Activated T-helper 1 cell treated with anti-CD3 and anti-CD28 coated beads, Interleukin-12 subunit alpha, Interleukin-12 subunit beta, Interleukin-2, Interleukin-4 antibody, amounts not matched to agents 30 ng/mL and 10 ng/mL and 1 ng/mL, durations not matched to agents 14 hours and 24 hours and 36 hours (primary cell): ENCODE measurements around the gene HHATL. TPM values are rescaled to one million over a fixed set of nuclear protein-coding genes. Genes with fewer than 3 reads are reported as not detected.

ENCODE experiments used
- DNase-seq: peaks from one replicate; pipeline ENCODE4 v3.0.0; 2021; ENCODE audit warnings: low spot score
- H3K27ac Mint-ChIP-seq: one replicate; pipeline ENCODE4 v1.8.0; 2021; ENCODE audit warnings: mild to moderate bottlenecking, mixed read lengths
- H3K27me3 Mint-ChIP-seq: one replicate; pipeline ENCODE4 v1.8.0; 2022; ENCODE audit warnings: mild to moderate bottlenecking, moderate library complexity, mixed read lengths; ENCODE audit not compliant: insufficient read depth
- H3K36me3 Mint-ChIP-seq: one replicate; pipeline ENCODE4 v1.8.0; 2021; ENCODE audit warnings: low read depth, mixed read lengths
- H3K4me1 Mint-ChIP-seq: one replicate; pipeline ENCODE4 v1.8.0; 2021; ENCODE audit warnings: low read depth, mixed read lengths
- H3K4me3 Mint-ChIP-seq: one replicate; pipeline ENCODE4 v1.8.0; 2021; ENCODE audit warnings: mild to moderate bottlenecking, moderate library complexity, mixed read lengths
- H3K9me3 Mint-ChIP-seq: one replicate; pipeline ENCODE4 v1.8.0; 2021; ENCODE audit warnings: mixed read lengths
- intact Hi-C: fragments of 100-400 bp; cut with micrococcal nuclease; formaldehyde crosslinking; loops from one replicate; pipeline ENCODE4 v1.15.1; 2024
- total RNA-seq: library from RNA; stranded (reverse); gene quantifications from 2 replicates; pipeline ENCODE4 v1.2.3, GENCODE V29; 2022

The HHATL gene
- total RNA-seq, 1 donor from 2014 or later, result not detected

DNA sequence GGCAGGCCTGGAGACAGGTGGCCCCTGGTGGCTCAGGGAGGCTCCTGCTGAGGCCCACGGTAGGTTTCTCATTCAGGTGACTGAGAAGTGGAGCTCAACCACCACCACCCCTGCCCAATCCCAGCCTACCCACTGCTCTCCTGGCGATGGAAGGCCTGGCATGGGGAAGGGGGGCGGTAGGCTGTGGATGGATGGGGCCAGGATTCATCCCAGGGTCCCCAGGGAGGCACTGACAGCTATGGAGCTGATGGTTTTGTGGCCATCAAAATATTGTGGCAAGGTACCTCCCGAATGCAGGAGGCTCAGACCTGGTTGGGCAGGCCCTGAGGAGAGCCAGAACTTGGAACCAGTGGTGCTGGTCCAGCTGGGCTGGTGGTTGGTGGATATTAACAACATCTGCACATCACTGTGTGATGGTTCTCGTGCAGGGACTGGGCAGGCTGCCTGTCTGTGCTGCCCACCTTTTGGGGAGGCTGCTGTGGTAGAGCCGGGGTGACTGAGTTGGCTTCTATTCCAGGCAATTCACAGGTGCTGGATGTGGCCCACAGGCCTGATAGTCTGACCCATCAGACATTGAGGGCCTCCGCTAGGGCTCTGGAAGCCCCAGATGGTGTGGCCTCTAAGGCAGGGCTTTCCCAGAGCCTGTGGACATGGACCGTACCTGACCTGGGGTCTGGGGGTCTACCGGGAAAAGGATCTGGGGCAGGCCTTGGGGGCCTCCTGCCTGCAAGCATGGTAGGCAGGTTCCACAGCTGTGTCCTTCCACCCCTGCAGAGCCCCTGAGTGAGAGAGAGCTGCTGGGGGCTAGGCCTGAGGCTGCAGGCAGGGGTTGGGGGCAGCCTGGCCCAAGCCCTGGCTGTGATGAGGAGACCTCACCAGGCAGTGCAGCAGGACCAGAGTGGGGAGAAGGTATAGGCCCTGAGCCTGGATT lies 45.7 kb downstream of the HHATL start:
- Mint-ChIP-seq H3K27ac (no peak overlapping the region), H3K27me3 (peaks cover 6% of the 10 kb centered on the region), H3K4me3 (no peak overlapping the region), H3K4me1 (peaks cover 19% of the 10 kb centered on the region), H3K9me3 (no peaks in the 10 kb centered on the region), H3K36me3 (peaks cover 2% of the 10 kb centered on the region)
- intact Hi-C loops, result no loop called here
- DNase-seq, result no peak

DNA sequence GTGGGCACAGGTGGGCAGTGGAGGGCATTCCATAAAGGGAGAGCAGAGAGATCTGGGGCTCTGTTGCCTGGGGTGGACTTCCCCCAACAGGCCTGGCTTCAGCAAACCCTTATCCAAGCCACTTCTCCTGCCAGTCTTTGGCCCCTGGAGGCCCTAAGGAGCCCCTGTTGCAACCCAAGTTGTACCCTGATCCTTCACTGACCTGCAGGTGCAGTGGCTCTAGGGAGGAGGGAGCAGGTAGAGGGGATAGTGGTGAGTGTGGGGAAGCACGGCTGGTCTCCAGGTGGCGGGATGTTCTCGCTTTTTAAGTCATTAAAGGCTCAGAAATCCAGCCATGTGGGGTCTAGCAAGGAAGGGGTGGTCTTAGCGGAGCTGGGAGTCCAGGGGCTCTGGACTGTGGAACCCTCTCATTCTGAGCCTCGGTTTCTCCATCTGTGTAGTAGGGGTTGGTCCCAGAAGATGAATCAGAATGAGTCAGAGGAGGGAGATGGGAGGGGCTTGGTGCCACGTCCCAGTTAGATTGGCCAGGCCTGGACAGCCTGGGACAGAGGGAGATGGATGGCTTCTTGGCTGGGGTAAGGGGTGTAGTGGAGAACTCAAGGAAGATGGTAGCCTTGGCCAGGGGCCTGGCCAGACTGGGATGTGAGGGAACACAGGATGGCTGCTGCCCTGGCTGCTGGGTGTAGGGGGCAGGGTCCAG lies 46.5 kb downstream of the HHATL start:
- no peak overlapping the region for H3K4me3 Mint-ChIP-seq
- intact Hi-C loops, result no loop called here
- H3K27me3 Mint-ChIP-seq, result peaks cover 6% of the 10 kb centered on the region
- peaks cover 4% of the 10 kb centered on the region for H3K36me3 Mint-ChIP-seq
- no peak for DNase-seq
- H3K4me1 Mint-ChIP-seq, result peaks cover 23% of the 10 kb centered on the region
- no peak overlapping the region for H3K27ac Mint-ChIP-seq
- H3K9me3 Mint-ChIP-seq, result no peaks in the 10 kb centered on the region

DNA sequence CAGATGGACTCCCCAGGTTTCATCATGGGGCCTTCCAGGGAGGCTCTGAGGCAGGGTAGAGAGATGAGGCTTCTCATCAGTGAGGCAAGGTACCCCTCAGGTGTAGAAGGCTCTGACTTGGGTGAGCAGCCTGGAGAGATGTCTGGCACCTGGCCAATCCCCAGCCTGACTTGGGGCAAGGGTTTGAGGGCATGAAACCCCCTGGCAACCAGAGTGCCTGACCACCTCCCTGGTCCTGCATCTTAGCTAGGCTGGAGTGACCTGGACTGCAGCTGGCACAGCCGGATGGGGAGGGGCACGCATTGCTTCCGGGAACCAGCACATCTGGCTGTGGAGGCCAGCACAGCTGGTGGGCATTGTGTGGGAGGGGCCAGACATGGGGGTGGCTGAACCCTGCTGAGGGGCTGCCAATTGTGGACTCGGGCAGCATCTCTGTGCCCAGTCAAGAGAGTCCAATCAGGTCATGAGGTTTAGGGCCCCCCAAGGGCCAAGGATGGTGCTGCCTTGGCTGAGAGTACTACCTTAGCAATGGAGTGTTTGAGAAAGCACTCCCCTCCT lies 47.2 kb downstream of the HHATL start:
- H3K36me3 Mint-ChIP-seq, result peaks cover 4% of the 10 kb centered on the region
- no peak for DNase-seq
- no peak overlapping the region for H3K27ac Mint-ChIP-seq
- H3K27me3 Mint-ChIP-seq, result peaks cover 6% of the 10 kb centered on the region
- no peaks in the 10 kb centered on the region for H3K9me3 Mint-ChIP-seq
- peaks cover 23% of the 10 kb centered on the region for H3K4me1 Mint-ChIP-seq
- peak overlapping the region; percentile 39 for H3K4me3 Mint-ChIP-seq
- intact Hi-C loops, result no loop called here

DNA sequence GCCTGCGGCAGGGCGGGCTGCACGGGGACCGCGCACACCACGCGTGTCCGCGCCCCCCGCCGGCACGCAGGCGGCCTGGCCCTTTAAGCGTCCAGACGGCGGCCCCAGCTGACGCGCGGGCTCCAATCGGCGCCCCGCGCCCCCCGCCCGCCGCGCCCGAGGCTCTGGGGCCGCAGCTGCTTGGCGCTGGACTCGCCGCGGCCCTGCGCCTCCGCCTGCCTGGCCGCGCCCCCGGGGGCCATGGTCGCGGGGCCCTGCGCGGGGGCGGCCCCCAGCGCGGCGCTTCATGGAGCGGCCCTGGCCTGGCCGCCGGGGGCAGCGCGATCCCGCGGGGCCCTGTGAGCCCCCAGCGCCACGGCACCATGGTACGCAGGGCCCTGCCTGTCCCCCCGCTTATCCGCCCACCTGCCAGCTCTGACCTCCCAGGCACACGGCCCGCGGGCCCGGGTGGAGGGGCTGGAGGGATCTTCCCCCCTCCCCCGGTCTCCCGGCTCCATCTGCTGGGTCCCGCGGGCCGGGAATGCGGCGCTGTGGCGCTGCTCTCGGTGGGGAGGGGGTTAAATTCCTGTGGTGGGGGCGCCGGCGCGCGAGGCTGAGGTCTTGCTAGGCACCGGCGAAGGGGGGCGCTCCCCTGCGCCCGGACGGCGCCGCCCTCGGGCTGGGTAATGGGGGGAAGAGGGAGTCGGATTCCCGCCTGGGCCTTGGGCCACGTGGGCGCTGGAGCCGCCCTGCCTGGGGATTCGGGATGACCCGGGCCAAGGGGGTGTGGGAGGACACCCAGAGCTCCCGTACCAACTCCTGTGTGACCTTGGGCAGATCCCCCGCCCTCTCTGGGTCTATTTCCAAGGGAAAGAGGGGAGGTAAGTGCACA lies 48.0 kb downstream of the HHATL start:
- H3K9me3 Mint-ChIP-seq, result no peaks in the 10 kb centered on the region
- peak overlapping the region; percentile 39 for H3K4me3 Mint-ChIP-seq
- peaks cover 23% of the 10 kb centered on the region for H3K4me1 Mint-ChIP-seq
- H3K27ac Mint-ChIP-seq, result no peak overlapping the region
- intact Hi-C loops, result loop anchor here (1.0 to 5.0 kb wide), 2 partner anchors 16 to 88 kb away; no protein-coding TSS in a partner anchor
- peaks cover 2% of the 10 kb centered on the region for H3K36me3 Mint-ChIP-seq
- H3K27me3 Mint-ChIP-seq, result peaks cover 6% of the 10 kb centered on the region
- DNase-seq, result no peak

DNA sequence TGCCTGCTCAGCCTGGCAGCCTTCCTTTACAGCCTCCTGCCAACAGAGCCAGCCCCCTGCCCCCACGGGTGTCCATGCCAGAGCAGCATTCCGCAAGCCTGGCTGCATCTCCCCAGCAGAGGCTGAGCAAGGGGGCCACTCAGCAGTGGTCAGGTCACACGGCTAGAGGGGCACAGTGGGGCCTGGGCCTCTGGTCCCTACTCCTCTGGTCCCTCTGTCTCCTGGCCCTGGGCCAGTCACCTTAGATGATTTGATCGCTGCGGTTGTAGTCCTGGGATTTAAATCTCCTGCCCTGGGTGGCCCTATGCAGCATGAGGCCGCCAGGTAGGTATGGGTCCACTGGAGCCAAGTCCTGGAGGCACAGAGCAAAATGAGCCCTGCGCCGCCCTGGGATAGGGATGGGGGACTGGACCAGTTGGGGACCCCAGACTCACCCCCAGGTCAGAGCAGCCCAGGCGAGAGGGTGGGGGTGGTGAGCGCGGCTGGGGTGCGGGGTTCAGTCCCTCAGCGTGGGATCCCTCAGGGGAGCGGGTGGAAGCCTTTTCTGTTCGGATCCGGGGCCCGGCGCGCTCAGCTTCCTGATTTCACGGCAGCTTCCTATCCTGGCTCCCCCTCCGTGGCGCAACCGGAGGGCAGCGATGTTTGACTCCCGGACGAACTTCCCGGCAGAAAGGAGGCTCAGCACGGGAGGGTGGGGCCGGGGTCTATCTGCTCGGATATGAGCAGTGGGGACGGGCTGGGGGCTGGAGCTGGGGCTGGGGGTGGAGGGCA lies 48.9 kb downstream of the HHATL start, which contains the start of gene ZBTB47:
TSS of gene ZBTB47 (plus strand) at position 138 of the 771 bp plus-strand sequence. CDS start 4,659 bp downstream, outside the sequence.
- peak within 1 kb of the TSS; percentile 85 for H3K4me3 Mint-ChIP-seq
- peaks cover 5% of the 10 kb centered on the region for H3K27me3 Mint-ChIP-seq
- peaks cover 7% of the 10 kb centered on the region for H3K36me3 Mint-ChIP-seq
- H3K9me3 Mint-ChIP-seq, result no peaks in the 10 kb centered on the region
- intact Hi-C loops, result loop anchor here (1.0 to 5.0 kb wide), 3 partner anchors 15 to 89 kb away; partner anchors contain the start of gene NKTR
- H3K4me1 Mint-ChIP-seq, result peaks cover 23% of the 10 kb centered on the region
- no peak for DNase-seq
- H3K27ac Mint-ChIP-seq, result peak within 1 kb of the TSS; percentile 82

DNA sequence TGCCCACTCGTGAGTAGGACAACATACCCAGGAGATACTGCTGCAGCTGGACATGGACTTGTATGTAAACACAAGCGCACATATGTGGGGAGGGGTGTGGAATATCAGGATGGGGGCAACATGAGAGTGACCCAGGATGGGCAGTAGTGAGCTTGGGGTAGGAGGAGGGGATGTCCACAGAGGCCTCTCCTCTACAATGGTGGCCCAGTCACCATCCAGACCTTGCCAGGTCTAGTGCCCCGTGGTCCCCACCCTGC lies 49.4 kb downstream of the HHATL start:
- Mint-ChIP-seq H3K27ac (no peak overlapping the region), H3K27me3 (peaks cover 5% of the 10 kb centered on the region), H3K36me3 (peaks cover 9% of the 10 kb centered on the region), H3K9me3 (no peaks in the 10 kb centered on the region), H3K4me1 (peaks cover 23% of the 10 kb centered on the region), H3K4me3 (peak overlapping the region; percentile 85)
- intact Hi-C loops, result loop anchor here (2.0 to 5.0 kb wide), 2 partner anchors 52 to 89 kb away; partner anchors contain the start of gene NKTR
- DNase-seq, result no peak

DNA sequence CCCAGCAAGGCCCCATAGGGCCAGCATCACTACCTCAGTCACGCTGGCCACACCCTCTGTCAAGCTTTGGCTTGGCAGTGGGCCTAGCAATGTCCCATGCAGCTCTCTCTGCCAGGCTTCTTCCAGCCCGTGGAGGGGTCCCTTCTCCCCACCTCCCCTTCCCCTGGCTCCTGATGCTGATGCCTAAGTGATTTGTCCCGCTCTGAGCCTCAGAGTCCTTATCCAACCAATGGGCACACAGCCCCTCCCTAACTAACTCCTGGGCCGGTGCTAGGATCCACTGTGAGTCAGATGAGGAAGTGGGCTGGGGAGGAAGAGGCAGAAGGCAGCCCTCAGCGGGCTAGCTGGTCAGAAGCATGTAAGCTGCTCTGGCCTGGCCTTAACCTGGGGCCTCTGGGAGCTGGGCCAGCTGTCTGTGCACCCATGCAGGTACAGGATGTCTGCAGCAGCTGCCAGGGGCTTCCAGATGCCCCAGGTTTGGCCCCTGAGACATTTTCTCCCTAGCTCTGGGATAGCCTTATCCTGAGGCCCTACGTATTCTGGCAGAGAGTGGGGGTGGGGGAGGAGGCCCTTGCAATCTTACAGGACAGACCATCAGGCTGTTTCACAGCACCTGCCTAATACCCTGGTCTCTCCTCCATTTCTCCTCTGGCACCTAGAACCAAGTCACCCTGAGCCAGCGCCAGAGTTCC lies 49.8 kb downstream of the HHATL start:
- Mint-ChIP-seq H3K9me3 (no peaks in the 10 kb centered on the region), H3K36me3 (peaks cover 13% of the 10 kb centered on the region), H3K27ac (peak overlapping the region; percentile 63), H3K27me3 (peaks cover 5% of the 10 kb centered on the region), H3K4me3 (peak overlapping the region; percentile 85), H3K4me1 (peaks cover 23% of the 10 kb centered on the region)
- no peak for DNase-seq
- intact Hi-C loops, result loop anchor here (2.0 to 5.0 kb wide), 2 partner anchors 52 to 90 kb away; partner anchors contain the start of gene NKTR

DNA sequence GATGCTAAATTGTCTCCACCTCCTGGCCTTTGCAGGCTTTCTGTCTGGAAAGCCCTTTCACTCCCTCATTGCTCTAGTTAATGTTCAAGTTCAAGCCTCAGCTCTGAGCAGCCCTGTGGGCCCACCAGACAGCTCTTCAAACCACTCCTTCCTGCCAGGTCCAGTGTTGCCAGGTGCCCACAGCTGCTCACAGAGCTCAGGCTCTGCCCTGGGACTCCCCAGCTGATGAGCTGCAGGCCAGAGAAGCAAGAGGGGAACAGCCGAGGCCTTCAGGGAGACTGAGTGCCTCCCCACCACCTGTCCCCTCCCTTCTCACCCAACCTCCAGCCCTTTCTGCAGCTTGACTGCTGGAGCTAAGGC lies 50.4 kb downstream of the HHATL start:
- DNase-seq, result no peak
- peak overlapping the region; percentile 16 for H3K4me3 Mint-ChIP-seq
- intact Hi-C loops, result loop anchor here (2.0 to 5.0 kb wide), 2 partner anchors 51 to 90 kb away; partner anchors contain the start of gene NKTR
- H3K27me3 Mint-ChIP-seq, result peaks cover 5% of the 10 kb centered on the region
- H3K4me1 Mint-ChIP-seq, result peaks cover 23% of the 10 kb centered on the region
- H3K36me3 Mint-ChIP-seq, result peaks cover 15% of the 10 kb centered on the region
- no peak overlapping the region for H3K27ac Mint-ChIP-seq
- H3K9me3 Mint-ChIP-seq, result no peaks in the 10 kb centered on the region

DNA sequence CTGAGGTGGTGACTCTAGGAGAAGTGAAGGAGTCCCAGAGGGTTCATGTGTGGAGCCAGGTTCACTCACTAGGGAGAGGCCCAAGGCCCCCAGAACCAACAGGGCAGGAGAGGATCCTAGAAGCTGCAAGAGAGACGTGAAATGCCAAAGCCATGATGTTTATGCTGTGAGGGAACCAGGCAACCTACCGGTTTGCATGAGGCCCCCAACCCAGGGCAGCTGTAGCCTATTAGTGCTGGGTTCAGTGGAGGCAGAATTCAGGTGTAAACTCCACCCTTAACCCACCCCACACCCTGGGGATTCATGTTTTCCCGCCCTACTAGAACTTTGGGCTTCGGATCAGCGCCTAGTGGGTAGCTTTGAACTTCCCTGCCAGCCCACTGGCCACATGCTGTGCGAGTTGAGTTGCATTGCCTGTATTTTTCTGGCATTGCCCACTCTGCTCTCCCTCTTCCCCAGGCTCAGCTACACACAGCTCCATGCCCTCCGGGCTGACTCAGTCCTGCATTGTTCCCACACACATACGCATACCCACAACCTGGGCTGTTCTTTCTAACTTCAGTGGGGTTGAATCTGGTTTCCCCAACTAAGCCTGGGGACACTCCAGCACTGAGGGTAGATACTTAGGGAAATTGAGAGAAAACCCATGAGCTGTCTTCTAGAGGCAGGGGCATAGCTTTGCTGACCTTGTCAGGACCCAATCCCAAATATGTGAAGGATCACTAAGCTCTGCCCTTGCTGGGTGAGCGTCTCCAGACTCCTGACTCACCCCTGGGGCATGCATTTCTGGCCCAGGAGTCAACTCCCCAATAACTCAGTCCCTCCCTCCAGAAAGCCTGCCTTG lies 51.1 kb downstream of the HHATL start:
- peaks cover 4% of the 10 kb centered on the region for H3K27me3 Mint-ChIP-seq
- peaks cover 18% of the 10 kb centered on the region for H3K36me3 Mint-ChIP-seq
- H3K4me3 Mint-ChIP-seq, result peak overlapping the region; percentile 16
- H3K9me3 Mint-ChIP-seq, result no peaks in the 10 kb centered on the region
- no peak overlapping the region for H3K27ac Mint-ChIP-seq
- no peak for DNase-seq
- intact Hi-C loops, result loop anchor here (2.0 to 5.0 kb wide), 2 partner anchors 51 to 91 kb away; partner anchors contain the start of gene NKTR
- peaks cover 23% of the 10 kb centered on the region for H3K4me1 Mint-ChIP-seq

DNA sequence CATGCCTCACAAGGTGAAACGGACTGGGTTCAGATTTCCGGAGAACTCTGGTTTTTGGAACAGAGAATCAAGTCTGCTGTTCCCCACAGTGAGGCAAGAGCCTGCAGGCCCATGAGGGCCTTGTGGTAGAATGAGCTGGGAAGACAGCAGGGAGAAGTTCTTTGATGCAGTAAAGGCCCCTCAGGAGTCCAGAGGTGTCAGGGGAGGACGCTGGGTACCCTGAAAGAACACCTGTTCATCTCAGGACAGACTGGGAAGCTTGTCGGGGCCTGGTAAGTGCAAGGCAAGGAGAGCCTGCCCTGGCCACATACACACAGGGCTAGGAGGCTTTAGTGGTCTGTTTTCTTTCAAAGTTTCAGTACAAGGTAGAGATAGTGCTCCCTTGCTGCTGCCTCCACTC lies 52.8 kb downstream of the HHATL start:
- H3K36me3 Mint-ChIP-seq, result peaks cover 23% of the 10 kb centered on the region
- H3K9me3 Mint-ChIP-seq, result no peaks in the 10 kb centered on the region
- intact Hi-C loops, result loop anchor here (5.0 kb wide), 1 partner anchor 93 kb away; no protein-coding TSS in a partner anchor
- no peak for DNase-seq
- no peak overlapping the region for H3K4me3 Mint-ChIP-seq
- H3K4me1 Mint-ChIP-seq, result peaks cover 23% of the 10 kb centered on the region
- peaks cover 2% of the 10 kb centered on the region for H3K27me3 Mint-ChIP-seq
- no peak overlapping the region for H3K27ac Mint-ChIP-seq
